ENCODE measurements around the gene CA12.

DNA sequence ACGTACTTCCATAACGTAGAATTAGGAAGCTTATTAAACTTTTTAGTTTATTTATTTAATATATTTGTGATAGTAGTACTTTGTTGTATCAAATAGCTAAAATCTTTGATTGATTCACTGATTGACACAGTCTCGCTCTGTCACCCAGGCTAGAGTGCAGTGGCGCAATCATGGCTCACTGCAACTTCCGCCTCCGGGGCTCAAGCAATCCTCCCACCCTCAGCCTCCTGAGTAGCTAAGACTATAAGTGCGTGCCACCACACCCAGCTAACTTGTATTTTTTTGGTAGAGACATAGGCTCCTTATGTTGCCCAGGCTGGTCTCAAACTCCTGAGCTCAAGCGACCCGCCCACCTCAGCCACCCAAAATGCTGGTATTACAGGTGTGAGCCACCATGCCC is 98.5 kb downstream of the CA12 start:
- TF ChIP-seq POLR2A (IDR thresholded peaks at IDR 0.05): no peak
- TF ChIP-seq, protein P1, sequence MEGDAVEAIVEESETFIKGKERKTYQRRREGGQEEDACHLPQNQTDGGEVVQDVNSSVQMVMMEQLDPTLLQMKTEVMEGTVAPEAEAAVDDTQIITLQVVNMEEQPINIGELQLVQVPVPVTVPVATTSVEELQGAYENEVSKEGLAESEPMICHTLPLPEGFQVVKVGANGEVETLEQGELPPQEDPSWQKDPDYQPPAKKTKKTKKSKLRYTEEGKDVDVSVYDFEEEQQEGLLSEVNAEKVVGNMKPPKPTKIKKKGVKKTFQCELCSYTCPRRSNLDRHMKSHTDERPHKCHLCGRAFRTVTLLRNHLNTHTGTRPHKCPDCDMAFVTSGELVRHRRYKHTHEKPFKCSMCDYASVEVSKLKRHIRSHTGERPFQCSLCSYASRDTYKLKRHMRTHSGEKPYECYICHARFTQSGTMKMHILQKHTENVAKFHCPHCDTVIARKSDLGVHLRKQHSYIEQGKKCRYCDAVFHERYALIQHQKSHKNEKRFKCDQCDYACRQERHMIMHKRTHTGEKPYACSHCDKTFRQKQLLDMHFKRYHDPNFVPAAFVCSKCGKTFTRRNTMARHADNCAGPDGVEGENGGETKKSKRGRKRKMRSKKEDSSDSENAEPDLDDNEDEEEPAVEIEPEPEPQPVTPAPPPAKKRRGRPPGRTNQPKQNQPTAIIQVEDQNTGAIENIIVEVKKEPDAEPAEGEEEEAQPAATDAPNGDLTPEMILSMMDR (IDR thresholded peaks at IDR 0.05): no peak
